Vagina (tissue), 2 donors: ENCODE results near the gene SYF2.

ENCODE experiments used
- CTCF ChIP-seq, 3 experiments: fragments of 450-650 bp in 2 of 3; fragments of 200-600 bp in 1 of 3; sonication (generic) in 1 of 3; IDR thresholded peaks; one replicate each; pipeline ENCODE4 v1.5.1; 2017 to 2019; ENCODE audit warnings: antibody characterized with exemption in 3 of 3, mild to moderate bottlenecking in 2 of 3, moderate library complexity in 2 of 3
- POLR2A ChIP-seq, 2 donors: fragments of 450-650 bp; IDR thresholded peaks; one replicate each; pipeline ENCODE4 v1.6.1; 2017; ENCODE audit warnings: antibody characterized with exemption in 2 of 2, mild to moderate bottlenecking in 2 of 2, moderate library complexity in 2 of 2
- POLR2AphosphoS5 ChIP-seq, 2 donors: sonication (generic); formaldehyde crosslinking; IDR thresholded peaks; one replicate each; pipeline ENCODE4 v1.9.0; 2017; ENCODE audit warnings: antibody characterized with exemption in 2 of 2, mild to moderate bottlenecking in 2 of 2, low read depth in 1 of 2; ENCODE audit not compliant: insufficient read depth in 1 of 2

GRCh38 chr1:25196830-25197229 lies 35.5 kb downstream of the SYF2 start:
- TF ChIP-seq CTCF (IDR thresholded peaks at IDR 0.05) (no peak), POLR2A (IDR thresholded peaks at IDR 0.05) (no peak), POLR2AphosphoS5 (IDR thresholded peaks at IDR 0.05; ENCODE audit: insufficient read depth in 1 of 2, low read depth in 1 of 2) (no peak)
